Psoas muscle (tissue), 8 donors: ENCODE data around the gene TOMM40L. TPM values are rescaled to one million over a fixed set of nuclear protein-coding genes. Genes with fewer than 3 reads are reported as not detected.

ENCODE experiments used
- ATAC-seq, 4 donors: fragments of 200-7000 bp; cut with Tn5 transposase; one replicate each; pipeline ENCODE4 v1.9.1; 2020; ENCODE audit warnings: moderate library complexity in 3 of 4, mild to moderate bottlenecking in 2 of 4
- DNase-seq, 2 donors: peaks; one replicate each; pipeline ENCODE4 v3.0.0-alpha.2; 2020
- H3K27ac ChIP-seq: fragments of 200-600 bp; one replicate; pipeline ENCODE4 v1.8.0; 2022
- H3K27me3 ChIP-seq, 3 donors: fragments of 200-600 bp in 1 of 3; one replicate each; pipeline versions ENCODE4 v1.6.1 to v1.8.0; 2013 to 2022; ENCODE audit warnings: low read length in 2 of 3, mild to moderate bottlenecking in 2 of 3, moderate library complexity in 1 of 3; ENCODE audit not compliant: insufficient read depth in 3 of 3
- H3K36me3 ChIP-seq, 2 donors: fragments of 200-600 bp in 1 of 2; one replicate each; pipeline versions ENCODE4 v1.6.1 to v1.8.0; 2013 to 2022; ENCODE audit warnings: low read depth in 1 of 2, mild to moderate bottlenecking in 1 of 2, moderate library complexity in 1 of 2; ENCODE audit not compliant: insufficient read depth in 1 of 2
- H3K4me1 ChIP-seq: fragments of 200-600 bp; one replicate; pipeline ENCODE4 v1.8.0; 2022
- H3K4me3 ChIP-seq: fragments of 200-600 bp; one replicate; pipeline ENCODE4 v1.8.0; 2022; ENCODE audit warnings: mild to moderate bottlenecking
- H3K9me3 ChIP-seq: fragments of 200-600 bp; one replicate; pipeline ENCODE4 v1.8.0; 2022
- CTCF ChIP-seq: fragments of 200-600 bp; IDR thresholded peaks from one replicate; pipeline ENCODE4 v1.8.0; 2022; ENCODE audit warnings: antibody characterized with exemption
- whole genome bisulfite sequencing, 3 donors: extraction: QIAGEN DNeasy Blood & Tissue Kit; methylation state at CpG; one replicate each; pipeline versions ENCODE4 v1.1.6 to v1.1.7; 2013; 5-methylcytosine and 5-hydroxymethylcytosine counted together
- intact Hi-C, 2 donors: fragments of 100-400 bp; cut with DNase I; formaldehyde crosslinking; loops; one replicate each; pipeline versions ENCODE4 v1.11.0 to v1.14.2; 2022
- polyA plus RNA-seq, 3 donors: library from polyadenylated mRNA; stranded (reverse); fragments of 200-250 nt; gene quantifications; one replicate each; pipeline ENCODE4 v1.2.3, GENCODE V29; 2013
- total RNA-seq, 4 donors: library from RNA; stranded (reverse); fragmentation: NEBNext Ultra II Directional in 2 of 4; extraction: Animal tissue kit (Norgen Biotek cat#: 25700) in 2 of 4; gene quantifications; one replicate each; pipeline versions ENCODE4 v1.2.1 to v1.2.4, GENCODE V29; 2021 to 2023
- donor health status: healthy with polysubstance abuse.
- donor health status: DM: no; HTN: no; CAD: no; lungs with moderate emphysema.
- donor health status: Bipolar disorder and iron deficiency.
- donor health status: healthy.
- donor health status: DM: yes; HTN: yes; CAD: no.
- donor health status: DM: no; HTN: no; CAD: no.
- donor health status: DM: no; HTN: no; CAD: no.
- donor health status: DM: yes; HTN: yes; CAD: no.

Gene TOMM40L
- total and polyA plus RNA-seq, 7 donors = 10.0 to 39.2 (median 27.9) TPM

- Histone ChIP-seq H3K4me3 (no peak overlapping the region), H3K4me1 (peaks cover 3% of the 10 kb centered on the region), H3K36me3 (no peaks in the 10 kb centered on the region), H3K27me3 (no peaks in the 10 kb centered on the region), H3K27ac (no peak overlapping the region), H3K9me3 (no peaks in the 10 kb centered on the region)
- intact Hi-C loops = loop anchor here in 1 of 2 donors (5.0 kb wide), 1 partner anchor 190 kb away; no protein-coding TSS in a partner anchor
- no peak for TF ChIP-seq CTCF
- no peak for ATAC-seq
- 75 to 77% (median 75%) methylated on average over 8 of the region's 8 CpGs for WGBS, 3 donors
- peak in 1 of 2 donors; percentile 46 for DNase-seq
These were observed 33.9 kb upstream of the TOMM40L start for GRCh38 chr1:161191971-161192370.

- 56 to 58% (median 56%) methylated on average over 15 of the region's 15 CpGs for WGBS, 3 donors
- H3K36me3 ChIP-seq = no peaks in the 10 kb centered on the region
- H3K27ac ChIP-seq = peak overlapping the region; percentile 15
- H3K27me3 ChIP-seq = no peaks in the 10 kb centered on the region
- H3K4me1 ChIP-seq = peaks cover 4% of the 10 kb centered on the region
- intact Hi-C loops = loop anchor here in 1 of 2 donors (5.0 kb wide), 1 partner anchor 190 kb away; no protein-coding TSS in a partner anchor
- TF ChIP-seq CTCF = peak; percentile 85
- DNase-seq = peak; percentile 57 to 61
- peak; percentile 64 to 85 (median 64) for ATAC-seq
- H3K4me3 ChIP-seq = no peak overlapping the region
- no peaks in the 10 kb centered on the region for H3K9me3 ChIP-seq
These were observed 33.1 kb upstream of the TOMM40L start for GRCh38 chr1:161192476-161193465.

GRCh38 chr1:161193561-161194235 is 32.2 kb upstream of the TOMM40L start:
- H3K27me3 ChIP-seq = no peaks in the 10 kb centered on the region
- intact Hi-C loops = loop anchor here in 1 of 2 donors (5.0 kb wide), 1 partner anchor 189 kb away; no protein-coding TSS in a partner anchor
- TF ChIP-seq CTCF = peak; percentile 27
- 45 to 54% (median 52%) methylated on average over 21 of the region's 21 CpGs for WGBS, 3 donors
- H3K36me3 ChIP-seq = no peaks in the 10 kb centered on the region
- peaks cover 13% of the 10 kb centered on the region for H3K4me1 ChIP-seq
- DNase-seq = peak; percentile 70 to 85
- peak overlapping the region; percentile 37 for H3K4me3 ChIP-seq
- no peaks in the 10 kb centered on the region for H3K9me3 ChIP-seq
- H3K27ac ChIP-seq = peak overlapping the region; percentile 42
- peak; percentile 82 to 85 (median 84) for ATAC-seq

- Histone ChIP-seq H3K27me3 (no peaks in the 10 kb centered on the region), H3K9me3 (no peaks in the 10 kb centered on the region), H3K36me3 (no peaks in the 10 kb centered on the region), H3K4me3 (peak overlapping the region; percentile 16), H3K27ac (no peak overlapping the region), H3K4me1 (peaks cover 16% of the 10 kb centered on the region)
- intact Hi-C loops = no loop called here
- 87 to 89% (median 87%) methylated on average over 4 of the region's 4 CpGs for WGBS, 3 donors
- ATAC-seq (no peak), DNase-seq (no peak)
- no peak for TF ChIP-seq CTCF
These were observed 30.7 kb upstream of the TOMM40L start for GRCh38 chr1:161195171-161195570.
